Measurements from ENCODE around the gene NCBP1. TPM values are rescaled to one million over a fixed set of nuclear protein-coding genes. Genes with fewer than 3 reads are reported as not detected.

NCBP1 gene
- total and polyA plus RNA-seq, 7 donors = 7.8 to 20.2 (median 15.9) TPM

DNA sequence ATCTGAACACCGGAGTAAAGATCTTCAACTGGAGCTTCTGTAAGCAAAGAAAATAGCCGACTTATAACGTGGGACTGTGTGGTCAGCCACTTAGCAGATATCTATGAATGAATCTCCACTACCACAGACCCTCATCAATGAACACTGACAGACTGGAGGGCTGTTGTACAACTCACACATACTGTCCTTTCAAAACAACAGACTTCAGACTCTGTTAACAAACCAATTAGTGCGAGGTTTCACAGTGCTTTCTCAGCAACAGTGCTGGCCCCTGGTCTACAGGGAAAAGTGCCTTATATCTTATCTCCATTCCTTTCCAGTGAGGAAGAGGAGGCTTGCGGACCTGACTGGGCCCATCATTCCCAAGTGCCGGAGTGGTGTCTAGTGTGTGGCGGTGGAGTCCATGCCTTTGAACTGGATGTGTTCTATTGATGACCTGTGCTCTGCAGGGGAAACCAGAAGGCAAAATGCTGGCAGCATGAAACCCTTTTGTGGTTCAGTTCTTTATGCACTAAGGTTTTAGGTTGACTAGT is 34.2 kb upstream of the NCBP1 start:
- WGBS, 2 donors = 85 to 89% methylated on average over 7 of the region's 7 CpGs

DNA sequence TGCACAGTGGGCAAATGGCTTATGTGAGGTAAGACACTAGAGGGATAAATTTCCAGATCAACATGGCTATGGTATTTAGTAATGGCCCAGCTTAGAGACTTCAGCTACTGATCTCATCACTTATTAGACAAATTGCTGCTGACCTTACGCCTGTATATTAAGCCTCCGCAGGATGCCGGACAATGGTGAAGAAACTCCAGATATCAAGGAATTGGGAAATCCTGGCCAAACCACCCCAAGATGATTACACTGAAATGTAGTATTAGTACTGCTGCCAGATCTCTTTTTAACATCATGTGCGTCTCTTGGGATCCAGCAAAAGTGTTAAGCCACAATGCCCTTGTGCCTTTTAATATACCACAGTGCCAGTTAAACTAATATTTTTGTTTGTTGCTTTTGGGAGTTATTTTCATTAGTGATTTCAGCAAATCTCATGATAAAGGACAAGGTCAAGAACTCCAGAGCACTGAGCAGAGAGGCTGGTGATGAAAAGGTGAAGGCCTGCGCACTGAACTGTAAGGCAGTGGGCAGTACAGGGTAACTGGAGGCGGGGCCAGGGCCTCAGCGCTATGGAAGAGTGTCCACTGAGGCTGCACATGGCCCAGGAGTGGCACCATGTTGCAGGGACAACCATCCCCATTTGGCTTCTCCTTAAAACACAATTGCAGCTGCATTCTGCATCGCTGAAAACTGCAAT is 32.9 kb upstream of the NCBP1 start:
- Histone ChIP-seq H3K27ac (no peak overlapping the region), H3K4me1 (peaks cover 0 to 31% (median 19%) of the 10 kb centered on the region in 4 donors), H3K9me3 (no peaks in the 10 kb centered on the region), H3K27me3 (no peaks in the 10 kb centered on the region), H3K4me3 (no peak overlapping the region), H3K36me3 (peaks cover 32 to 65% (median 42%) of the 10 kb centered on the region in 4 donors)
- TF ChIP-seq EP300 (IDR thresholded peaks at IDR 0.05) (no peak), POLR2AphosphoS5 (IDR thresholded peaks at IDR 0.05) (no peak), POLR2A (IDR thresholded peaks at IDR 0.05) (no peak)
- TF ChIP-seq, protein P1, sequence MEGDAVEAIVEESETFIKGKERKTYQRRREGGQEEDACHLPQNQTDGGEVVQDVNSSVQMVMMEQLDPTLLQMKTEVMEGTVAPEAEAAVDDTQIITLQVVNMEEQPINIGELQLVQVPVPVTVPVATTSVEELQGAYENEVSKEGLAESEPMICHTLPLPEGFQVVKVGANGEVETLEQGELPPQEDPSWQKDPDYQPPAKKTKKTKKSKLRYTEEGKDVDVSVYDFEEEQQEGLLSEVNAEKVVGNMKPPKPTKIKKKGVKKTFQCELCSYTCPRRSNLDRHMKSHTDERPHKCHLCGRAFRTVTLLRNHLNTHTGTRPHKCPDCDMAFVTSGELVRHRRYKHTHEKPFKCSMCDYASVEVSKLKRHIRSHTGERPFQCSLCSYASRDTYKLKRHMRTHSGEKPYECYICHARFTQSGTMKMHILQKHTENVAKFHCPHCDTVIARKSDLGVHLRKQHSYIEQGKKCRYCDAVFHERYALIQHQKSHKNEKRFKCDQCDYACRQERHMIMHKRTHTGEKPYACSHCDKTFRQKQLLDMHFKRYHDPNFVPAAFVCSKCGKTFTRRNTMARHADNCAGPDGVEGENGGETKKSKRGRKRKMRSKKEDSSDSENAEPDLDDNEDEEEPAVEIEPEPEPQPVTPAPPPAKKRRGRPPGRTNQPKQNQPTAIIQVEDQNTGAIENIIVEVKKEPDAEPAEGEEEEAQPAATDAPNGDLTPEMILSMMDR (IDR thresholded peaks at IDR 0.05) = no peak
- DNase-seq = no peak
- WGBS, 2 donors = 97% methylated on average over 8 of the region's 8 CpGs
- intact Hi-C loops (cut with DNase I) = no loop called here

More for the DNA sequence above, 34.2 kb upstream of the NCBP1 start:
- no peaks in the 10 kb centered on the region for H3K27me3 ChIP-seq
- H3K27ac ChIP-seq = no peak overlapping the region
- H3K4me3 ChIP-seq = no peak overlapping the region
- no peak for TF ChIP-seq POLR2AphosphoS5 (IDR thresholded peaks at IDR 0.05)
- TF ChIP-seq, protein P1 (IDR thresholded peaks at IDR 0.05) = no peak
- no peak for TF ChIP-seq EP300 (IDR thresholded peaks at IDR 0.05)
- no peak for TF ChIP-seq POLR2A (IDR thresholded peaks at IDR 0.05)
- H3K9me3 ChIP-seq = no peaks in the 10 kb centered on the region
- peaks cover 20 to 52% (median 32%) of the 10 kb centered on the region in 4 donors for H3K36me3 ChIP-seq
- intact Hi-C loops (cut with DNase I) = loop anchor here (2.0 kb wide), 1 partner anchor 15 kb away; no protein-coding TSS in a partner anchor
- no peak for DNase-seq
- peaks cover 0 to 42% (median 25%) of the 10 kb centered on the region in 4 donors for H3K4me1 ChIP-seq

DNA sequence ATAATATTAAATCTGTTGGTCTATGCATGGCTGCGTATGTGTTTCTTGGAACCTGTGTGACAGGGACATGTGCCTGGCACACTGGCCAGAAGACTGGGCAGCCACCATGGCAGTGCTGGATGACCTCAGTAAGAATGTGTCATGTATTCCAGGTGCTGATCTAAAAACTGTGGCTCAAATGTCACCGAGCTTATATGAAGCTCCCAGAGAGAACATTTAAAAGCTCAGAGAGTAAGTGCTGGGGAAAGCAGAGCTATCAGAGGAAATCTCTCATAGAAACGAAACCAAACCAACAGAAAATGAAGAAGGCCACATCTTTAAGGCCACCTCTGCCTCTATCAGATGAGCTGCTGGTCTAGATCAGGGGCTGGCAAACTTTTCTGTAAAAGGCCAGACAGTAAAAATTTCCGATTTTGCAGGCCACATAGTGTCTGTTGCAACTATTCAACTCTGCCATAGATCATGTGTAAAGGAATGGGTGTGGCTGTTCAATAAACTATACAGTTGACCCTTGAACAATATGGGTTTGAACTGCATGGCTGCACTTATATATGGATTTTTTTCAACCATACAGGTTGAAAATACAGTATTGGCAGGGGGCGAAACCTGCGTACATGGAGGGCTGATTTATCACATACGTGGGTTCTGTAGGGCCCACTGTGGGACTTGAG is 32.3 kb upstream of the NCBP1 start:
- no peaks in the 10 kb centered on the region for H3K27me3 ChIP-seq
- H3K4me1 ChIP-seq = peaks cover 0 to 26% (median 16%) of the 10 kb centered on the region in 4 donors
- no peaks in the 10 kb centered on the region for H3K9me3 ChIP-seq
- TF ChIP-seq POLR2AphosphoS5 (IDR thresholded peaks at IDR 0.05) (no peak), POLR2A (IDR thresholded peaks at IDR 0.05) (no peak), EP300 (IDR thresholded peaks at IDR 0.05) (no peak)
- TF ChIP-seq, protein P1 (IDR thresholded peaks at IDR 0.05) = no peak
- intact Hi-C loops (cut with DNase I) = no loop called here
- peaks cover 34 to 71% (median 43%) of the 10 kb centered on the region in 4 donors for H3K36me3 ChIP-seq
- H3K4me3 ChIP-seq = no peak overlapping the region
- 62 to 87% methylated on average over 7 of the region's 7 CpGs for WGBS, 2 donors
- DNase-seq = no peak
- no peak overlapping the region for H3K27ac ChIP-seq

DNA sequence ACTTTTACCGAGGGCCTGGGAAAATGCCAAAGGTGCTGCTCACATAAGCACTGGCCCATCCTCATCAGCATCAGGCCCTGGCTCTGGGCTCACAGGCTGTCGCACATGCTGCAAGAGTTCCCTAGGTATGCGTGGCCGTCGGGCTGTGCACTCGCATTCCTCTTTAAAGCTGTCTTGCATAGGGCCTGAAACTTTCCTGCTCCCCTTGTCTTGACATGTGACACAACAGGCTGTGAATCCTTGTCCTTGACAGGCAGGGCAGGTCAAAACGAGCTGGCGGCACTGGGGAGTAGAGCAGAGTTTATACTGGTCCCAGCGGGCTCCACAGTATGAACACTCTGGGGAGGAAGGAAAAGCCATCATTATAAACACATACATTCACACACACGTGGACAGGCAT is 31.2 kb upstream of the NCBP1 start:
- Histone ChIP-seq H3K4me3 (no peak overlapping the region), H3K36me3 (peaks cover 34 to 80% (median 43%) of the 10 kb centered on the region in 4 donors), H3K9me3 (no peaks in the 10 kb centered on the region), H3K4me1 (peaks cover 0 to 16% (median 6%) of the 10 kb centered on the region in 4 donors), H3K27me3 (no peaks in the 10 kb centered on the region), H3K27ac (peak overlapping the region in 3 of 4 donors; percentile 1 to 11 (median 7))
- intact Hi-C loops (cut with DNase I) = no loop called here
- WGBS, 2 donors = 91 to 92% methylated on average over 10 of the region's 10 CpGs
- DNase-seq = no peak
- TF ChIP-seq EP300 (IDR thresholded peaks at IDR 0.05) (no peak), POLR2AphosphoS5 (IDR thresholded peaks at IDR 0.05) (no peak), POLR2A (IDR thresholded peaks at IDR 0.05) (no peak)
- TF ChIP-seq, protein P1 (IDR thresholded peaks at IDR 0.05) = no peak

Measured in sigmoid colon (tissue), 7 donors.